ENCODE data around the gene CTSH.
A peak's percentile ranks its signal among the peaks of the same experiment; 100 is the strongest.
"Not testable (repeated sequence)": the region's sequence is repeated elsewhere in the genome, so short reads cannot be mapped to it uniquely, and the experiment has no call there.

CTSH gene

GRCh38 chr15:78904599-78905358, 40.1 kb downstream of the CTSH start:
- Mint-ChIP-seq H3K27me3 (no peaks in the 10 kb centered on the region), H3K4me1 (peaks cover 33% of the 10 kb centered on the region), H3K9me3 (no peaks in the 10 kb centered on the region), H3K4me3 (no peak overlapping the region), H3K27ac (peak overlapping the region; percentile 1), H3K36me3 (peaks cover 63% of the 10 kb centered on the region)
- ATAC-seq, result no peak

GRCh38 chr15:78902281-78903032, 42.4 kb downstream of the CTSH start:
- H3K27ac Mint-ChIP-seq, H3K4me3 Mint-ChIP-seq, ATAC-seq, H3K27me3 Mint-ChIP-seq, H3K9me3 Mint-ChIP-seq: not testable (repeated sequence)
- peaks cover 64% of the 10 kb centered on the region for H3K36me3 Mint-ChIP-seq
- peaks cover 15% of the 10 kb centered on the region for H3K4me1 Mint-ChIP-seq

- peaks cover 62% of the 10 kb centered on the region for H3K36me3 Mint-ChIP-seq
- not testable (repeated sequence) for H3K27me3 Mint-ChIP-seq, H3K4me1 Mint-ChIP-seq, H3K9me3 Mint-ChIP-seq, H3K27ac Mint-ChIP-seq, ATAC-seq, H3K4me3 Mint-ChIP-seq
Observed at GRCh38 chr15:78900819-78901533, 43.9 kb downstream of the CTSH start.

GRCh38 chr15:78898540-78898939, 46.3 kb downstream of the CTSH start:
- Mint-ChIP-seq H3K27me3 (no peaks in the 10 kb centered on the region), H3K9me3 (no peaks in the 10 kb centered on the region), H3K4me3 (no peak overlapping the region), H3K4me1 (peaks cover 16% of the 10 kb centered on the region), H3K27ac (no peak overlapping the region), H3K36me3 (peaks cover 73% of the 10 kb centered on the region)
- ATAC-seq, result no peak

- Mint-ChIP-seq H3K36me3 (peaks cover 79% of the 10 kb centered on the region), H3K4me1 (peaks cover 10% of the 10 kb centered on the region), H3K27ac (peak overlapping the region; percentile 45), H3K9me3 (no peaks in the 10 kb centered on the region), H3K27me3 (no peaks in the 10 kb centered on the region), H3K4me3 (no peak overlapping the region)
- ATAC-seq, result no peak
Observed at GRCh38 chr15:78895471-78895870, 49.4 kb downstream of the CTSH start.

- Mint-ChIP-seq H3K36me3 (peaks cover 71% of the 10 kb centered on the region), H3K4me1 (peaks cover 10% of the 10 kb centered on the region), H3K9me3 (no peaks in the 10 kb centered on the region), H3K4me3 (no peak overlapping the region), H3K27ac (peak overlapping the region; percentile 59), H3K27me3 (no peaks in the 10 kb centered on the region)
- peak; percentile 47 for ATAC-seq
Observed at GRCh38 chr15:78893538-78893937, 51.3 kb downstream of the CTSH start.

GRCh38 chr15:78889000-78889399, 55.8 kb downstream of the CTSH start:
- ATAC-seq, result no peak
- Mint-ChIP-seq H3K4me1 (peaks cover 6% of the 10 kb centered on the region), H3K27me3 (no peaks in the 10 kb centered on the region), H3K27ac (no peak overlapping the region), H3K9me3 (no peaks in the 10 kb centered on the region), H3K4me3 (no peak overlapping the region), H3K36me3 (peaks cover 52% of the 10 kb centered on the region)

GRCh38 chr15:78881681-78882080, 63.2 kb downstream of the CTSH start:
- no peaks in the 10 kb centered on the region for H3K9me3 Mint-ChIP-seq
- ATAC-seq, result no peak
- peaks cover 36% of the 10 kb centered on the region for H3K36me3 Mint-ChIP-seq
- peaks cover 37% of the 10 kb centered on the region for H3K4me1 Mint-ChIP-seq
- no peak overlapping the region for H3K27ac Mint-ChIP-seq
- no peaks in the 10 kb centered on the region for H3K27me3 Mint-ChIP-seq
- no peak overlapping the region for H3K4me3 Mint-ChIP-seq

GRCh38 chr15:78880813-78881212, 64.0 kb downstream of the CTSH start:
- Mint-ChIP-seq H3K27ac (no peak overlapping the region), H3K27me3 (no peaks in the 10 kb centered on the region), H3K4me1 (peaks cover 43% of the 10 kb centered on the region), H3K36me3 (peaks cover 28% of the 10 kb centered on the region), H3K4me3 (no peak overlapping the region), H3K9me3 (no peaks in the 10 kb centered on the region)
- ATAC-seq, result no peak

- H3K27me3 Mint-ChIP-seq, result no peaks in the 10 kb centered on the region
- H3K27ac Mint-ChIP-seq, result no peak overlapping the region
- no peak for ATAC-seq
- peaks cover 49% of the 10 kb centered on the region for H3K4me1 Mint-ChIP-seq
- no peaks in the 10 kb centered on the region for H3K9me3 Mint-ChIP-seq
- no peak overlapping the region for H3K4me3 Mint-ChIP-seq
- H3K36me3 Mint-ChIP-seq, result peaks cover 29% of the 10 kb centered on the region
Observed at GRCh38 chr15:78880242-78880533, 64.7 kb downstream of the CTSH start.

GRCh38 chr15:78879517-78880241, 65.2 kb downstream of the CTSH start:
- peaks cover 34% of the 10 kb centered on the region for H3K36me3 Mint-ChIP-seq
- H3K27ac Mint-ChIP-seq, result no peak overlapping the region
- no peak for ATAC-seq
- H3K4me3 Mint-ChIP-seq, result no peak overlapping the region
- H3K4me1 Mint-ChIP-seq, result peaks cover 54% of the 10 kb centered on the region
- H3K27me3 Mint-ChIP-seq, result no peaks in the 10 kb centered on the region
- H3K9me3 Mint-ChIP-seq, result no peaks in the 10 kb centered on the region

GRCh38 chr15:78878356-78878755, 66.5 kb downstream of the CTSH start:
- peaks cover 38% of the 10 kb centered on the region for H3K36me3 Mint-ChIP-seq
- H3K27ac Mint-ChIP-seq, result no peak overlapping the region
- ATAC-seq, result no peak
- no peaks in the 10 kb centered on the region for H3K27me3 Mint-ChIP-seq
- H3K4me1 Mint-ChIP-seq, result peaks cover 57% of the 10 kb centered on the region
- peak overlapping the region; percentile 42 for H3K4me3 Mint-ChIP-seq
- H3K9me3 Mint-ChIP-seq, result no peaks in the 10 kb centered on the region

GRCh38 chr15:78876954-78877353, 67.9 kb downstream of the CTSH start:
- not testable (repeated sequence) for H3K27me3 Mint-ChIP-seq, H3K9me3 Mint-ChIP-seq, H3K27ac Mint-ChIP-seq, ATAC-seq
- Mint-ChIP-seq H3K4me3 (peak overlapping the region; percentile 89), H3K4me1 (peaks cover 56% of the 10 kb centered on the region), H3K36me3 (peaks cover 26% of the 10 kb centered on the region)

GRCh38 chr15:78875107-78875914, 69.5 kb downstream of the CTSH start:
- no peak for ATAC-seq
- H3K4me3 Mint-ChIP-seq, result peak overlapping the region; percentile 89
- peaks cover 15% of the 10 kb centered on the region for H3K36me3 Mint-ChIP-seq
- no peaks in the 10 kb centered on the region for H3K27me3 Mint-ChIP-seq
- no peaks in the 10 kb centered on the region for H3K9me3 Mint-ChIP-seq
- peak overlapping the region; percentile 99 for H3K27ac Mint-ChIP-seq
- H3K4me1 Mint-ChIP-seq, result peaks cover 56% of the 10 kb centered on the region
